ENCODE results near the gene SLIT2. TPM values are rescaled to one million over a fixed set of nuclear protein-coding genes. Genes with fewer than 3 reads are reported as not detected.

Gene SLIT2, protein sequence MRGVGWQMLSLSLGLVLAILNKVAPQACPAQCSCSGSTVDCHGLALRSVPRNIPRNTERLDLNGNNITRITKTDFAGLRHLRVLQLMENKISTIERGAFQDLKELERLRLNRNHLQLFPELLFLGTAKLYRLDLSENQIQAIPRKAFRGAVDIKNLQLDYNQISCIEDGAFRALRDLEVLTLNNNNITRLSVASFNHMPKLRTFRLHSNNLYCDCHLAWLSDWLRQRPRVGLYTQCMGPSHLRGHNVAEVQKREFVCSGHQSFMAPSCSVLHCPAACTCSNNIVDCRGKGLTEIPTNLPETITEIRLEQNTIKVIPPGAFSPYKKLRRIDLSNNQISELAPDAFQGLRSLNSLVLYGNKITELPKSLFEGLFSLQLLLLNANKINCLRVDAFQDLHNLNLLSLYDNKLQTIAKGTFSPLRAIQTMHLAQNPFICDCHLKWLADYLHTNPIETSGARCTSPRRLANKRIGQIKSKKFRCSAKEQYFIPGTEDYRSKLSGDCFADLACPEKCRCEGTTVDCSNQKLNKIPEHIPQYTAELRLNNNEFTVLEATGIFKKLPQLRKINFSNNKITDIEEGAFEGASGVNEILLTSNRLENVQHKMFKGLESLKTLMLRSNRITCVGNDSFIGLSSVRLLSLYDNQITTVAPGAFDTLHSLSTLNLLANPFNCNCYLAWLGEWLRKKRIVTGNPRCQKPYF (N-terminal part only)
- total RNA-seq: 46.3 TPM

DNA sequence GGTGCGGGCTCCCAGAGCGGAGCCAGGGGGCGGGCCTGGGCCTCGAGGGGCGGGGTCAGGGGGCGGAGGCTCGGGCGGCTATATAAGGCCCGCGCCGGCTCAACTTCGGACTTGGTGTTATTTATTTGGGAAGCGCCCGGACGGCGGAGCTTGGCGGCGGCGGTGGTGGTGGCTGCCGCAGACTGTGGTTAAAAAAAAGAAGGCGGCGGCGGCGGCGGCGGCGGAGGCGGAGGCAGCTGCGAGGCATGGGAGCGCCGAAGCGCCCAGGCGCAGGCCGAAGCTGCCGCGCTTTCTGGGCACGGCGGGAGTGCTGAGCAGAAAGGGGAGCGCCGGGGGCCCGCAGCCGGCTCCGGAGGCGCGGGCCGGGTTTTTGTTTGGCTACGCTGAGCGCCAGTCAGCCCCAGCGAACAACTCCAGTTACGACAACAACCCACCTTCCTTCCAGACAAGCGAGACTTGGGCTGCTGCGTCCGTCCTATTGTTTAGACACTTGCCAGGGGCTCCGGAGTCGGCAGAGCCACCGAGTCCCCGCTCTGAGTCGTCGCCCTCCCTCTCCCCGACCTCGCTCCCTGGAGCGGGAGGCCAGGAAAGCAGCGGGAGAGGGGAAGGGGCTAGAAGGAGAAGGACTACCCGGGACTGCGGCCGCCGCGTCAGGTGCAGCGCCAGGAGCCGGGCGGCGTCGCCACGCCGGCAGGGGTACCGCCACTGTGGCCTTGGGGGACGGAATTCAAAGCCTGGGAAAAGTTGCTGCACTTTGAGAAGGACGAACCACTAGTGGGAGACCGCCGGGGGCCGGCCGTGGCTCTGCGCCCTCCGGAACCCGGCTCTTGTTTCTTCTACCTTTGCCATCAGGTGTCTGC lies at the start of gene SLIT2:
TSS of gene SLIT2 (plus strand) at position 110 of the 860 bp plus-strand sequence. CDS start 1,911 bp downstream, outside the sequence.

Data from camera-type eye (tissue), 1 donor.